IPS-18c (cell line): ENCODE data around the gene PHLDA2.

ENCODE experiments used
- H3K4me3 ChIP-seq: 2 replicates; pipeline ENCODE4 v1.7.0; 2013; ENCODE audit warnings: low read depth, mild to moderate bottlenecking, low read length, moderate library complexity; ENCODE audit not compliant: insufficient read depth
- H3K9me3 ChIP-seq: one replicate; pipeline ENCODE4 v1.6.1; 2013; ENCODE audit warnings: mild to moderate bottlenecking, low read length, moderate library complexity; ENCODE audit not compliant: control insufficient read depth, insufficient read depth

PHLDA2 gene

GRCh38 chr11:2892967-2893528 lies 36.2 kb downstream of the PHLDA2 start:
- Histone ChIP-seq H3K9me3 (peaks cover 5% of the 10 kb centered on the region), H3K4me3 (peak overlapping the region; percentile 40; the same call in 1 of the 2 replicates)

GRCh38 chr11:2892215-2892966 lies 36.8 kb downstream of the PHLDA2 start:
- H3K4me3 ChIP-seq = peak overlapping the region; percentile 40; the same call in 1 of the 2 replicates

DNA sequence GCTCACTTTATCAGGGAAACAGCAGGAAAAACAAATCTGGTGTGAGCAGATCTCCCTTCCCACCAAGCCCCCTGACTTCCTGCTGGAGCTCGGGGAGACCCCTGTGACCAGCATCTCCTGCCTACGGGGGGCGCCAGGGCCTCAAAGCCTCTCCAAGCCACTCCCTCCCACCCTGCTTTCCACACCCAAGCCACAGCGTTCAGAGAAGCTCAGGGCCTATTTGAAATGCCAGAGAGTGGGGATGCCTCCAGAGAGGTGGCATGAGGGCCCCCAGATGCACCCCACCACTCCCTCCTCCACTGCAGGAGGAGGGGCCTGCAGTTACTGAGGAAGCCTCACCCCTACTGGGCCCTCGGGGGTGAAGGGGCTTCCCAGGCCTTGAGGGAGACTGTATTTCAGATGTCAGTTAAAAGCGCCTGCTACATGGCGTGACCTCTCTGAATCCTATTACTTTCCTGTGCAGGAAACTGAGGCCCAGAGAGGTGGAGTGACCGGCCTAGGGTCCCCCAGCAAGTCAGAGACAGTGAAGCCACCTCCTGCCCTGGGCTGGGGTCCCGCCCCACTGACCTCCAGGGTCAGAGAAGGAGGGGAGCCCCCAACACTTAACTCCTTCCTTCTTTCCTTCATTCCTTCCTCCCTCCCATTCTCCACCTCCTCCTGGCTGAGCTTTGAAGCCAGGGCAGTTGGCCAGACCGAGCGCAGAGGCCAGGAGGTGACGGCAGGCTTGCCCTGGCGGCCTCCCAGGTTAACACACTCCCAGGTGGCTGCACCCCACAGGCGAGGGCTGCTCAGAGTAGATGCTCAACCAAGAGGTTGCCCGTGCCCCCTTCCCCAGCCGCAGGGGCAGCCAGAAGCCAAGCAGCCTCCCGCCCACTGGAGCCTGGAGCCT lies 37.6 kb downstream of the PHLDA2 start:
- Histone ChIP-seq H3K9me3 (peaks cover 5% of the 10 kb centered on the region), H3K4me3 (no peak overlapping the region)

More at GRCh38 chr11:2892215-2892966, 36.8 kb downstream of the PHLDA2 start:
- peaks cover 5% of the 10 kb centered on the region for H3K9me3 ChIP-seq

GRCh38 chr11:2890466-2891294 lies 38.5 kb downstream of the PHLDA2 start:
- H3K9me3 ChIP-seq = peaks cover 5% of the 10 kb centered on the region
- H3K4me3 ChIP-seq = no peak overlapping the region

DNA sequence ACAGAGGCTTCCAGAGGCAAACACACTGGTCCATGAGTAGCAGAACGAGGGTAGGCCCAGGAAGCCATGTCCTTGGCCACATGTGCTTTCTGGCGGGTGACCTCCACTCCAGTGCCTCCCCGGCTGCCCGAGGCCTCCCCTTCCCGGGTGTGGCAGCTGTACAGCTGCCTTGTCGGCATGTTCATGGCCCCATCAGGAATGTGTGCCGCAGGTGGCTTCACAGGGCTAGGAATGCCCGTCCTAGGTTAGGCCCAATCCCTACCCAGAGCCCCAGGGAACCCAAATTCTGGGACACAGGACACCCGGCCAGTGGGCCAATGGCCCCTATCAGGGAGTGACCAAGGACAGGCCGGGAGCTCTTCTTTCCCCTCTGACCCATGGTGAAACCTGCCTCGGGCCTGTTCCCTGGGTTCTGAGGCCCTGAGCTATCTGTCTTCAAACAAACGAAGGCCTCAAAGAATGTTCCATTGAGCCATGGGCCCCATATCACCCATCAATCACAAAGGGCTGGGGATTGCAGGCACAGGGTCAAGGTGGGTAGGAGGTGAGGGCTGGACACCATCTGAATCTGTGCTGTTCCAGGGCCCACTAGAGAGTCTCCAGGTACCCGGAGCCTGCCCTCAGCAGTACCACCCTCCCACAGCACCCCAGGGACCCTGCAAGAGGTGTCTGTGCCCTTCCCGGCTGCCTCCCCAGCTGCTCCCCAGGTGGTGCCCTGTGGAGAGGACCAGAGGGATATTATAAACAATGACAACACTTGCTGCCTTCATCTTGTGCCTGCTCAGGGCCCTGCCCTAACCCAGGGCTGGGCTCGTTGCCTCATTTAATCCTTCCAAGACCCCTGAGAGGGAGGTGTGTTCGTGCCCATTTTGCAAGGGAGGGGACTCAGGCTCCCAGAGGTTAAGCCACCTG lies 39.6 kb downstream of the PHLDA2 start:
- H3K4me3 ChIP-seq = no peak overlapping the region
- H3K9me3 ChIP-seq = peaks cover 5% of the 10 kb centered on the region

GRCh38 chr11:2888266-2888968 lies 40.8 kb downstream of the PHLDA2 start:
- Histone ChIP-seq H3K4me3 (no peak overlapping the region; the same call in 1 of the 2 replicates), H3K9me3 (peaks cover 2% of the 10 kb centered on the region)

GRCh38 chr11:2887515-2888195 lies 41.6 kb downstream of the PHLDA2 start:
- H3K4me3 ChIP-seq = no peak overlapping the region
- peaks cover 2% of the 10 kb centered on the region for H3K9me3 ChIP-seq

DNA sequence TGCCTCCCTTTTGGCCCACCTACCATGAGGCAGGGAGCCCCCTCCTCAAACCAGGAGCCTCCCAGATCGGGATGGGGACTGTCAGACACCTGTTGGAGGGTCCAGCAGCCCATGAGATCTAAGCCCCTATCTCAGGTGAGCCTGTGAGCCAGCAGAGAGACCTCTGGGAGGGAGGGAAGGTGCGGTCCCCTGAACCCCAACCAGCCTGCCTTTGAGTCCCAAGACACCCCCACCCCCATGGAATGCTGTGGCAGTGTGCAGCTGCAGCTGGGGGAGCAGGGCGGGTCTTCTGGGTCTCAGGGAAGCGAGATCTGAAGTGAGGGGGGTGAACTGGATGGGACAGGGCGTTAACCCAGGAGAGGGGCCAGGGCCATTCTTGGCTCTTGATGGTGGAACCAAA lies 42.3 kb downstream of the PHLDA2 start:
- no peak overlapping the region for H3K4me3 ChIP-seq
- H3K9me3 ChIP-seq = peaks cover 2% of the 10 kb centered on the region

GRCh38 chr11:2886191-2886894 lies 42.9 kb downstream of the PHLDA2 start:
- Histone ChIP-seq H3K4me3 (peak overlapping the region; percentile 20), H3K9me3 (no peaks in the 10 kb centered on the region)

GRCh38 chr11:2885678-2886081 lies 43.5 kb downstream of the PHLDA2 start, which contains the start of gene CDKN1C:
Gene CDKN1C, minus strand, starts transcription at chr11:2885775. Its CDS starts 319 bp downstream, at chr11:2885456.
- no peaks in the 10 kb centered on the region for H3K9me3 ChIP-seq
- peak within 1 kb of the TSS; percentile 67 for H3K4me3 ChIP-seq

DNA sequence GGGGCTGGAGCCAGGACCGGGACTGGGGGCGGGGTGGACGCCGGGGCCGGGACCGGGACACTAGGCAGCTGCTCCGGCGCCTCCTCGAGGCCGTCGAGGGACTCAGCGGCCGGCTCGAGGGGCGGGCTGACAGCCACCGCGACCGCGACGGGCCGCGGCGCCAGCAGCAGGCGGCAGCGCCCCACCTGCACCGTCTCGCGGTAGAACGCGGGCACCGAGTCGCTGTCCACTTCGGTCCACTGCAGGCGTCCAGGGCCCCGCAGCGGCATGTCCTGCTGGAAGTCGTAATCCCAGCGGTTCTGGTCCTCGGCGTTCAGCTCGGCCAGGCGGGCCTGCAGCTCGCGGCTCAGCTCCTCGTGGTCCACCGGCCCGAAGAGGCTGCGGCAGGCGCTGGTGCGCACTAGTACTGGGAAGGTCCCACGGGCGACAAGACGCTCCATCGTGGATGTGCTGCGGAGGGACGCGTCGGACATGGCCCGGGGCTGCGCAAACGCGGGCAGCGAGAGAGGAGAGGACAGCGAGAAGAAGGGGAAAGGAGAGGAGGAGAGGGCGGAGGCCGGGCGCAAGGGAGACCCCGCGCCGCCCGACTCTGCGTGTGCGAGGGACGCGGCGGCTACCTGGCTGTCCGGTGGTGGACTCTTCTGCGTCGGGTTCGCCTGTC lies 44.1 kb downstream of the PHLDA2 start:
- H3K9me3 ChIP-seq = no peaks in the 10 kb centered on the region
- peak overlapping the region; percentile 65 for H3K4me3 ChIP-seq

- Histone ChIP-seq H3K4me3 (peak overlapping the region; percentile 67), H3K9me3 (no peaks in the 10 kb centered on the region)
Observed at GRCh38 chr11:2883979-2884815, 45.0 kb downstream of the PHLDA2 start.

GRCh38 chr11:2883640-2883978 lies 45.6 kb downstream of the PHLDA2 start:
- Histone ChIP-seq H3K4me3 (peak overlapping the region; percentile 67), H3K9me3 (no peaks in the 10 kb centered on the region)
